Measurements from ENCODE around the gene FBP2. TPM values are rescaled to one million over a fixed set of nuclear protein-coding genes. Genes with fewer than 3 reads are reported as not detected.

Gene FBP2
- total RNA-seq, 4 donors from 2014 or later: not detected

DNA sequence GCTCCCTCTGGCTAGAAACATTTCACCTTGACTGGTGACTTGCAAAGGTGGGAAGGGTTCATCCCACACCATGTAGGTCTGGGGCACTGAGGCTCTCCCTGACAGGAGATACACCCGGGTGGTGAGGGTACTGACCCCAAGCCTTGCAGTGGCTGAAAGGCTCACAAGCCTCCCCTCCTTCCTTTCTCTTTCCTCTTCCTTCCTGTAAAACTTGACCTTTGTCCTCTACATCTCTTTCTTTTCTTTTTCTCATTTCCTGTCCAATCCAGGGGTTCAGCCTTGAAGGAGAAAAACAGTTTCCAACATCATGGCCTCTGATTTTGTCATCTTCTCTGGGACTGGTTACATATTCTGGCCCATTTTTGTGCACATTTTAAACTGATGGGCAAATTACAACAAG is 16.6 kb downstream of the FBP2 start:
- Histone ChIP-seq H3K4me1 (no peaks in the 10 kb centered on the region), H3K36me3 (no peaks in the 10 kb centered on the region), H3K9me3 (no peaks in the 10 kb centered on the region), H3K27ac (no peak overlapping the region), H3K4me3 (no peak overlapping the region), H3K27me3 (no peaks in the 10 kb centered on the region)
- WGBS: 0% methylated on average over 1 of the region's 1 CpG
- TF ChIP-seq EP300 (IDR thresholded peaks at IDR 0.05) (no peak), POLR2AphosphoS5 (IDR thresholded peaks at IDR 0.05) (no peak), POLR2A (IDR thresholded peaks at IDR 0.05) (no peak)
- TF ChIP-seq, protein P1, sequence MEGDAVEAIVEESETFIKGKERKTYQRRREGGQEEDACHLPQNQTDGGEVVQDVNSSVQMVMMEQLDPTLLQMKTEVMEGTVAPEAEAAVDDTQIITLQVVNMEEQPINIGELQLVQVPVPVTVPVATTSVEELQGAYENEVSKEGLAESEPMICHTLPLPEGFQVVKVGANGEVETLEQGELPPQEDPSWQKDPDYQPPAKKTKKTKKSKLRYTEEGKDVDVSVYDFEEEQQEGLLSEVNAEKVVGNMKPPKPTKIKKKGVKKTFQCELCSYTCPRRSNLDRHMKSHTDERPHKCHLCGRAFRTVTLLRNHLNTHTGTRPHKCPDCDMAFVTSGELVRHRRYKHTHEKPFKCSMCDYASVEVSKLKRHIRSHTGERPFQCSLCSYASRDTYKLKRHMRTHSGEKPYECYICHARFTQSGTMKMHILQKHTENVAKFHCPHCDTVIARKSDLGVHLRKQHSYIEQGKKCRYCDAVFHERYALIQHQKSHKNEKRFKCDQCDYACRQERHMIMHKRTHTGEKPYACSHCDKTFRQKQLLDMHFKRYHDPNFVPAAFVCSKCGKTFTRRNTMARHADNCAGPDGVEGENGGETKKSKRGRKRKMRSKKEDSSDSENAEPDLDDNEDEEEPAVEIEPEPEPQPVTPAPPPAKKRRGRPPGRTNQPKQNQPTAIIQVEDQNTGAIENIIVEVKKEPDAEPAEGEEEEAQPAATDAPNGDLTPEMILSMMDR (IDR thresholded peaks at IDR 0.05): no peak
- DNase-seq (ENCODE audit: low spot score in 2 of 2): no peak

DNA sequence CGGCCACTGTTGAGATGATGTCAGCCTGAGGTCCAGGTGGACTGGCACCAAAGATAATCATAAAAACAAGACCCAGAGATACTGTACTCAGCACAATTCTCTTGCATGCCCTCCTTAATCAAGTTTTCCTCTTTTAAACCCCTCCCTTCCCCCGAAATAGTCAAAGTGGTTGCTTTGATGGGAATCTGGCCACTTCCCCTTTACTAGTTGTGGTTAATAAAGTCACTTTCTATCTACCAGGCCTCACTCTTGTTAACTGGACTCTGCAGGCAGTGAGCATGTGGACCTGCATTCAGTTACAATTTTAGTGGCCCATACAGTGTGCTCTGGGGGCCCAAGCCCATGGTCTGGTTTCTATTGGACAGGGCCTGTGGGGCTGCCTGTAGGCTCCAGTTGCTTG is 17.5 kb downstream of the FBP2 start:
- Histone ChIP-seq H3K9me3 (no peaks in the 10 kb centered on the region), H3K36me3 (no peaks in the 10 kb centered on the region), H3K4me3 (no peak overlapping the region), H3K27ac (no peak overlapping the region), H3K4me1 (no peaks in the 10 kb centered on the region), H3K27me3 (no peaks in the 10 kb centered on the region)
- 94% methylated on average over 2 of the region's 2 CpGs for WGBS
- TF ChIP-seq POLR2A (IDR thresholded peaks at IDR 0.05) (no peak), EP300 (IDR thresholded peaks at IDR 0.05) (no peak), POLR2AphosphoS5 (IDR thresholded peaks at IDR 0.05) (no peak)
- TF ChIP-seq, protein P1 (IDR thresholded peaks at IDR 0.05): no peak
- DNase-seq (ENCODE audit: low spot score in 2 of 2): no peak

DNA sequence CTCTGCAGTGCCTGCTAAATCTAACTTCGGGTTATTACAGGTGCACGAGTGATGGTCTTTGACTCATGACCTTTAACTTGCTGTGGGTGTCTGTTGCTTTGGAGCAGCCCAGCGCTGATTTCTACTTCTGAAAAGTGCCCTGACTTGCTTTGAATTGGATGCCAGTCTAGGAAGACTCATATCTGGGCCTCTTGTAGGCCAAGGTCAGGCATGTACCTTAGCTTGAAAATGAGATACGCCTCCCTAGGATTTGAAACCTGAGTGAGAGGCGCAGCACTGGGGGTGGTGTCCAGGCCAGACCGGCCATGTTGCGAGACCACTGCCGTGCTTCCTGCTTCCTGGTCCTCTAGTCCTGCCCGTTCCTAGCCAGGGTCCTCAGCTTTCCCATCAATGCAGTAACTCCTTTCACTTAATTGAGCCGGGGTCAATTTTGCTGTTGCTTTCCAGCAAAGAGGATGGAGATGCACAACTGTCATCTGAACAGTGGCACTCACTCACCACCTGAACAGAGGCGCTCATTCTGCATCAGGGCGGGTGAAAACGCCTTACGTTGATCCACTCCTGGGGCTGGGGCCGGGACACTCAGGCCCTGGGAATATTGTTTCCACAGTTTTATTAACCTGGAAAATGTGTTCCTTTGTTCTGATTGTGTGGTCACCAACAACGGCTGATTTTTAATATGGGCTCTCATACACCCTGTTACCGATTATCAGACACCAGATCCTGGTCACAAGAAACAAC is 24.5 kb downstream of the FBP2 start:
- H3K27ac ChIP-seq: no peak overlapping the region
- WGBS: 98% methylated on average over 13 of the region's 17 CpGs

DNA sequence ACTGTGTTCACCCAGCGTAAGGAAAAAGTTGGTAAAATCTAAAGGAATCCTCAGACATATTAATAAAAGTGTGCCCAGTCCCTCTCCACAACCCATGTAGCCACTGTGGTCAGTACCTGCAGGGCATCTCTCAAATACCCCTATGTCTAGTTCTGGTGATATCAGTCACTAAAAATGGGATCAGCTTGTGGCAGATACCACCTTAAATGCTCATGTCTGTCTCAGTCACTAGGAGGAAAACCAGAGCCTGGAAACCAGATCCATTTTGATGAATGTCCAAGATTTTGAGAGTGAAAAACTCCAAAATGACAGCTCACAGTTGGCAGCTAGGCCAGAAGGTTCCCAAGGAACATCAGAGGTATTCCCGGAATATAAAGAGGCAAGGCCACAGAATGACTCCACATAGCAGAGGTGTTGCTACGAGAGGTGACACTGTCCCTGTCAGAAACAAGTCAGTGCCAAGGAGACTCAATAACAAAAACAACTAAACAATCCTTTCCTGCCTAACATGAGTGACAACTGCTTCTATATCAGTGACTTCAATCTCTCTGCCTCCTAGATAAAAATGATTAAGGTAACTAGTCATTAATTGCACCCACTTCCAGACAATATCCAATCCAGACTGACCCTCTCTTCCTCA is 25.3 kb downstream of the FBP2 start:
- 73% methylated on average over 3 of the region's 3 CpGs for WGBS
- DNase-seq (ENCODE audit: low spot score in 2 of 2): no peak
- Histone ChIP-seq H3K27me3 (peaks cover under 1% of the 10 kb centered on the region), H3K4me3 (no peak overlapping the region), H3K36me3 (no peaks in the 10 kb centered on the region), H3K4me1 (no peaks in the 10 kb centered on the region), H3K9me3 (no peaks in the 10 kb centered on the region), H3K27ac (no peak overlapping the region)
- TF ChIP-seq POLR2A (IDR thresholded peaks at IDR 0.05): no peak
- TF ChIP-seq POLR2AphosphoS5 (IDR thresholded peaks at IDR 0.05): no peak
- no peak for TF ChIP-seq EP300 (IDR thresholded peaks at IDR 0.05)
- TF ChIP-seq, protein P1 (IDR thresholded peaks at IDR 0.05): no peak

More for the DNA sequence above, 24.5 kb downstream of the FBP2 start:
- TF ChIP-seq, protein P1 (IDR thresholded peaks at IDR 0.05): no peak
- TF ChIP-seq EP300 (IDR thresholded peaks at IDR 0.05): no peak
- no peak for TF ChIP-seq POLR2A (IDR thresholded peaks at IDR 0.05)
- no peak for TF ChIP-seq POLR2AphosphoS5 (IDR thresholded peaks at IDR 0.05)
- no peaks in the 10 kb centered on the region for H3K36me3 ChIP-seq
- H3K4me1 ChIP-seq: no peaks in the 10 kb centered on the region
- no peaks in the 10 kb centered on the region for H3K9me3 ChIP-seq
- no peak for DNase-seq (ENCODE audit: low spot score in 2 of 2)
- H3K27me3 ChIP-seq: no peaks in the 10 kb centered on the region
- H3K4me3 ChIP-seq: no peak overlapping the region

DNA sequence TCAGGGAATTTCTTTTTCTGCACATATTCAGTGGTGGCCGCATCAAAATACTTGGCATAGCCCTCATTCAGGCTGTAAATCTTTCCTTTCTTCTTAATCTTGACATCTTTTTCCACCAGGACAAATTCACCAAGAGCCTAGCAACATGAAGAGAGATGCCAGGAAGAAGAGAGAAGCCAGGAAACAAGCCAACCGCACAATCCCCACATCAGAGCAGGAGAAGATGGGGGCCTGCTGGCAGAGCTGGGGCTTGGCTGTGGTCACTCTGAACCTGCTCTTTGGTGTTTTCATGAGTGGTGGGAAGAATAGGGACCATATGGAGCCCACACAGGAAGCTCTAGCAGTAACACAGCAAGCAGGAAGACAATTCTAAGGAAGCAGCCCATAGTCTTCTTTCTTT is 26.4 kb downstream of the FBP2 start:
- H3K36me3 ChIP-seq: no peaks in the 10 kb centered on the region
- H3K4me3 ChIP-seq: no peak overlapping the region
- H3K27me3 ChIP-seq: peaks cover 5% of the 10 kb centered on the region
- no peak overlapping the region for H3K27ac ChIP-seq
- DNase-seq (ENCODE audit: low spot score in 2 of 2): no peak
- H3K9me3 ChIP-seq: no peaks in the 10 kb centered on the region
- TF ChIP-seq EP300 (IDR thresholded peaks at IDR 0.05) (no peak), POLR2A (IDR thresholded peaks at IDR 0.05) (no peak), POLR2AphosphoS5 (IDR thresholded peaks at IDR 0.05) (no peak)
- TF ChIP-seq, protein P1 (IDR thresholded peaks at IDR 0.05): no peak
- WGBS: 70% methylated on average over 2 of the region's 2 CpGs
- no peaks in the 10 kb centered on the region for H3K4me1 ChIP-seq

Data from suprapubic skin (tissue), 4 donors.